ENCODE measurements around the gene MTIF3. TPM values are rescaled to one million over a fixed set of nuclear protein-coding genes. Genes with fewer than 3 reads are reported as not detected.

Gene MTIF3
- total RNA-seq, 1 donor from 2014 or later, result 29.6 TPM

- Histone ChIP-seq H3K36me3 (ENCODE audit: insufficient read depth, low read length) (no peaks in the 10 kb centered on the region), H3K9ac (ENCODE audit: low read length) (no peak overlapping the region), H3K27ac (ENCODE audit: low read depth, low read length) (no peak overlapping the region), H3K4me3 (ENCODE audit: insufficient read depth, low read depth, low read length) (no peak overlapping the region), H3K79me2 (ENCODE audit: insufficient read depth, low read length) (no peaks in the 10 kb centered on the region), H3K4me1 (ENCODE audit: insufficient read depth, low read length) (peaks cover 6% of the 10 kb centered on the region), H4K20me1 (ENCODE audit: insufficient read depth, low read length) (no peaks in the 10 kb centered on the region), H2AFZ (ENCODE audit: low read depth, low read length) (no peak overlapping the region), H3K9me3 (ENCODE audit: insufficient read depth, low read depth, low read length) (no peaks in the 10 kb centered on the region), H3K27me3 (ENCODE audit: insufficient read depth, low read length) (peaks cover 9% of the 10 kb centered on the region), H3K4me2 (ENCODE audit: low read length) (no peak overlapping the region)
- no peaks in the 10 kb centered on the region for H3K36me3 Mint-ChIP-seq (ENCODE audit: low read depth, unreplicated experiment)
- peaks cover 12% of the 10 kb centered on the region for H3K4me1 Mint-ChIP-seq (ENCODE audit: low read depth, unreplicated experiment)
- no peak overlapping the region for H3K4me3 Mint-ChIP-seq (ENCODE audit: unreplicated experiment)
- DNase-seq (ENCODE audit: low read depth) (no peak), FAIRE-seq (no peak)
- no peak overlapping the region for H3K27ac Mint-ChIP-seq (ENCODE audit: unreplicated experiment)
- peaks cover 15% of the 10 kb centered on the region for H3K27me3 Mint-ChIP-seq (ENCODE audit: low read depth, unreplicated experiment)
- no peak for TF ChIP-seq CTCF (IDR thresholded peaks at IDR 0.05; ENCODE audit: insufficient read depth, low read depth, low read length)
- no peak for TF ChIP-seq EZH2 (IDR thresholded peaks at IDR 0.05; ENCODE audit: insufficient read depth, low read length)
- no peaks in the 10 kb centered on the region for H3K9me3 Mint-ChIP-seq (ENCODE audit: unreplicated experiment)
Observed at GRCh38 chr13:27408074-27408473, 42.3 kb downstream of the MTIF3 start.

- Histone ChIP-seq H3K9ac (ENCODE audit: low read length) (no peak overlapping the region), H3K4me2 (ENCODE audit: low read length) (no peak overlapping the region), H3K36me3 (ENCODE audit: insufficient read depth, low read length) (no peaks in the 10 kb centered on the region), H4K20me1 (ENCODE audit: insufficient read depth, low read length) (no peaks in the 10 kb centered on the region), H3K27ac (ENCODE audit: low read depth, low read length) (no peak overlapping the region), H3K79me2 (ENCODE audit: insufficient read depth, low read length) (no peaks in the 10 kb centered on the region), H3K4me1 (ENCODE audit: insufficient read depth, low read length) (peaks cover 7% of the 10 kb centered on the region), H3K27me3 (ENCODE audit: insufficient read depth, low read length) (peaks cover 9% of the 10 kb centered on the region), H3K4me3 (ENCODE audit: insufficient read depth, low read depth, low read length) (no peak overlapping the region), H2AFZ (ENCODE audit: low read depth, low read length) (no peak overlapping the region), H3K9me3 (ENCODE audit: insufficient read depth, low read depth, low read length) (no peaks in the 10 kb centered on the region)
- peaks cover 9% of the 10 kb centered on the region for H3K27me3 Mint-ChIP-seq (ENCODE audit: low read depth, unreplicated experiment)
- H3K36me3 Mint-ChIP-seq (ENCODE audit: low read depth, unreplicated experiment), result no peaks in the 10 kb centered on the region
- FAIRE-seq, result peak; percentile 47
- TF ChIP-seq EZH2 (IDR thresholded peaks at IDR 0.05; ENCODE audit: insufficient read depth, low read length) (no peak), CTCF (IDR thresholded peaks at IDR 0.05; ENCODE audit: insufficient read depth, low read depth, low read length) (peak; percentile 65)
- peak; percentile 16 for DNase-seq (ENCODE audit: low read depth)
- peaks cover 17% of the 10 kb centered on the region for H3K4me1 Mint-ChIP-seq (ENCODE audit: low read depth, unreplicated experiment)
- no peak overlapping the region for H3K27ac Mint-ChIP-seq (ENCODE audit: unreplicated experiment)
- no peaks in the 10 kb centered on the region for H3K9me3 Mint-ChIP-seq (ENCODE audit: unreplicated experiment)
- H3K4me3 Mint-ChIP-seq (ENCODE audit: unreplicated experiment), result no peak overlapping the region
Observed at GRCh38 chr13:27406178-27406939, 44.0 kb downstream of the MTIF3 start.

- no peak overlapping the region for H2AFZ ChIP-seq (ENCODE audit: low read depth, low read length)
- Mint-ChIP-seq H3K4me3 (ENCODE audit: unreplicated experiment) (no peak overlapping the region), H3K4me1 (ENCODE audit: low read depth, unreplicated experiment) (peaks cover 17% of the 10 kb centered on the region), H3K27me3 (ENCODE audit: low read depth, unreplicated experiment) (peaks cover 9% of the 10 kb centered on the region), H3K36me3 (ENCODE audit: low read depth, unreplicated experiment) (no peaks in the 10 kb centered on the region), H3K9me3 (ENCODE audit: unreplicated experiment) (no peaks in the 10 kb centered on the region), H3K27ac (ENCODE audit: unreplicated experiment) (no peak overlapping the region)
- FAIRE-seq (no peak), DNase-seq (ENCODE audit: low read depth) (no peak)
- H3K79me2 ChIP-seq (ENCODE audit: insufficient read depth, low read length), result no peaks in the 10 kb centered on the region
- no peaks in the 10 kb centered on the region for H4K20me1 ChIP-seq (ENCODE audit: insufficient read depth, low read length)
- no peak overlapping the region for H3K4me3 ChIP-seq (ENCODE audit: insufficient read depth, low read depth, low read length)
- H3K36me3 ChIP-seq (ENCODE audit: insufficient read depth, low read length), result no peaks in the 10 kb centered on the region
- H3K4me2 ChIP-seq (ENCODE audit: low read length), result no peak overlapping the region
- TF ChIP-seq CTCF (IDR thresholded peaks at IDR 0.05; ENCODE audit: insufficient read depth, low read depth, low read length) (no peak), EZH2 (IDR thresholded peaks at IDR 0.05; ENCODE audit: insufficient read depth, low read length) (no peak)
- peaks cover 7% of the 10 kb centered on the region for H3K4me1 ChIP-seq (ENCODE audit: insufficient read depth, low read length)
- H3K27ac ChIP-seq (ENCODE audit: low read depth, low read length), result no peak overlapping the region
- no peaks in the 10 kb centered on the region for H3K9me3 ChIP-seq (ENCODE audit: insufficient read depth, low read depth, low read length)
- peaks cover 7% of the 10 kb centered on the region for H3K27me3 ChIP-seq (ENCODE audit: insufficient read depth, low read length)
- H3K9ac ChIP-seq (ENCODE audit: low read length), result no peak overlapping the region
Observed at GRCh38 chr13:27405546-27406134, 44.7 kb downstream of the MTIF3 start.

Measured in astrocyte (in vitro differentiated cells and primary cell).